ENCODE data around the gene CYTH1.

The CYTH1 gene

DNA sequence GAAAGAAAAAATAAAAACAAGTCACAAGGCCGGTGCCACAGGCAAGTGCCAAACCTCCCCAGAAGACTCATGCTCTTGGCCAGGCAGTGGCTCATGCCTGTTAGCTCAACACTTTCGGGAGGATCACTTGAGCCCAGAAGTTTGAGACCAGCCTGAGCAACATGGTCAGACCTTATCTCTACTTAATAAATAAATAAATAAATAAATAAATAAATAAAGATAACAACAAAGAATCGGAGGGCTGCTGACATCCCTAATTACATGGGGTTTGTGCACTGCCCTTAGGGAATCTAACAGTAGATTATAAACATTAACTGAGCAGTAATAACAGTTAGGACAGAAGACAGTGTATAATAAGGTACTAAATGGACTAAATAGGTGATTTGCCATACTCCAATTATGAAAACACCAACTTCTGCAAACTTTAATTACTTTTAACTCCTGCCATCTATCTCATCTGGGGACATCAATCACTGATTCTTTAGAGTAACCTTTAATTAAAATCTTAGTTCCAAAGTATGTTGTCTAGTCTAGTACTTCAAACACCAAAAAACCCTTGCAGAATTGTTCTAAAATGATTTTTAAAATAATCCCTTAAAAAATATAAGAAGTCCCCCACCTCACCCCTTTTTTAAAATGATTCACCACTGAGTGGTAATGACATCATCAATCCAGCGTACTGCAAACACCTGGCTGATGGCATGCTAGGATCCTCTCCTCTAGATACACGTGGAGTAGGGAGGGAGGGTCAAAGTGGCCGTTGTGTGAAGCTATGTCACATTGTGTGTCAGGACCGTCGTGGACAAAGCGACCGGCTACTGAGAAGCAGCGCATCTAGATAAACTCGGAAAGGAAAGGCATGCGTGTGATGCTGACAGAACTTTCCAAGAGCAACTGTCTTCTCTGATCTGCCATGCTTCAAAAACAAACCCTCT, 28.5 kb downstream of the CYTH1 start (continued):
- TF ChIP-seq, protein P1, sequence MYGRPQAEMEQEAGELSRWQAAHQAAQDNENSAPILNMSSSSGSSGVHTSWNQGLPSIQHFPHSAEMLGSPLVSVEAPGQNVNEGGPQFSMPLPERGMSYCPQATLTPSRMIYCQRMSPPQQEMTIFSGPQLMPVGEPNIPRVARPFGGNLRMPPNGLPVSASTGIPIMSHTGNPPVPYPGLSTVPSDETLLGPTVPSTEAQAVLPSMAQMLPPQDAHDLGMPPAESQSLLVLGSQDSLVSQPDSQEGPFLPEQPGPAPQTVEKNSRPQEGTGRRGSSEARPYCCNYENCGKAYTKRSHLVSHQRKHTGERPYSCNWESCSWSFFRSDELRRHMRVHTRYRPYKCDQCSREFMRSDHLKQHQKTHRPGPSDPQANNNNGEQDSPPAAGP (tag by site-specific recombination; IDR thresholded peaks at IDR 0.05): no peak
- TF ChIP-seq ZNF292 (tag by site-specific recombination; IDR thresholded peaks at IDR 0.05; ENCODE audit: borderline replicate concordance, low read depth): 0 out of 2 replicates have a peak, but pooled peaks have one; percentile 10

DNA sequence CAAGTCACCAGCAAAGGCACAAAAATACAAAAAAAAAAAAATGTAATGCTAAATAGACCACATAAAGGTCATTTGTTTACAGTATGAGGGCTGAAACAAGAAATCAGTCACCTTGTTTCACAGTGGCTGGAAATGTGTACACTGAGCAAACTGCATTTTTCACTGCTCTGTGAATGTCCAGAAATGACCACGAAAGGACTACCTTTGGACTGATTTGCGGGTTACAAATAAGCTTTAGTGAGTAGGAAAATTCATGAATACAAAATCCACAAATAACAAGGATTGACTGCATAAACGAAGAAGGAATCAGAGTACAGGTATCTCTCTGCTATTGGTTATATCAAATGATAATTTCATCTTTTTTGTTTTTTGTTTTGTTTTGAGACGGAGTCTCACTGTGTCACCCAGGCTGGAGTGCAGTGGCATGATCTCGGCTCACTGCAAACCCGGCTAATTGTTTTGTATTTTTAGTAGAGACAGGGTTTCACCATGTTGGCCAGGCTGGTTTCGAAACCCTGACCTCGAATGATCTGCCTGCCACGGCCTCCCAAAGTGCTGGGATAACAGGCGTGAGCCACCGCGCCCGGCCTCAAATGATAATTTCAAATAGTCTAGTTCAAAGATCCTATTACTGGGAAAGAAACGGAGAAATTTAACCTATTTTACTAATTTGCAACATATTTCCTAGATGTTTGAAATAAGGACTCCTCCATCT, 30.5 kb downstream of the CYTH1 start:
- Histone ChIP-seq H3K27ac (ENCODE audit: extremely low read depth, low read depth, low read length) (no peak overlapping the region), H3K4me1 (ENCODE audit: control insufficient read depth, insufficient read depth, low read length) (peaks cover 7% of the 10 kb centered on the region), H3K4me3 (ENCODE audit: low read depth, low read length) (no peak overlapping the region), H3K36me3 (ENCODE audit: control insufficient read depth in 2 of 2, insufficient read depth in 1 of 2, low read length in 2 of 2) (no peaks in the 10 kb centered on the region), H3K9me3 (ENCODE audit: control insufficient read depth, insufficient read depth, low read depth, low read length) (no peaks in the 10 kb centered on the region)
- ChIA-PET CTCF (interaction anchor here (1.4 kb wide), 1 partner anchor 43 kb away, joined by 5 read pairs; no protein-coding TSS in a partner anchor), POLR2A (interaction anchor here (0.7 kb wide), 1 partner anchor 18 kb away, joined by 4 read pairs; no protein-coding TSS in a partner anchor)
- TF ChIP-seq SP7 (tag by site-specific recombination; IDR thresholded peaks at IDR 0.05): no peak
- no peak for TF ChIP-seq KLF9 (tag by site-specific recombination; IDR thresholded peaks at IDR 0.05; ENCODE audit: low read depth)
- TF ChIP-seq, protein P2, sequence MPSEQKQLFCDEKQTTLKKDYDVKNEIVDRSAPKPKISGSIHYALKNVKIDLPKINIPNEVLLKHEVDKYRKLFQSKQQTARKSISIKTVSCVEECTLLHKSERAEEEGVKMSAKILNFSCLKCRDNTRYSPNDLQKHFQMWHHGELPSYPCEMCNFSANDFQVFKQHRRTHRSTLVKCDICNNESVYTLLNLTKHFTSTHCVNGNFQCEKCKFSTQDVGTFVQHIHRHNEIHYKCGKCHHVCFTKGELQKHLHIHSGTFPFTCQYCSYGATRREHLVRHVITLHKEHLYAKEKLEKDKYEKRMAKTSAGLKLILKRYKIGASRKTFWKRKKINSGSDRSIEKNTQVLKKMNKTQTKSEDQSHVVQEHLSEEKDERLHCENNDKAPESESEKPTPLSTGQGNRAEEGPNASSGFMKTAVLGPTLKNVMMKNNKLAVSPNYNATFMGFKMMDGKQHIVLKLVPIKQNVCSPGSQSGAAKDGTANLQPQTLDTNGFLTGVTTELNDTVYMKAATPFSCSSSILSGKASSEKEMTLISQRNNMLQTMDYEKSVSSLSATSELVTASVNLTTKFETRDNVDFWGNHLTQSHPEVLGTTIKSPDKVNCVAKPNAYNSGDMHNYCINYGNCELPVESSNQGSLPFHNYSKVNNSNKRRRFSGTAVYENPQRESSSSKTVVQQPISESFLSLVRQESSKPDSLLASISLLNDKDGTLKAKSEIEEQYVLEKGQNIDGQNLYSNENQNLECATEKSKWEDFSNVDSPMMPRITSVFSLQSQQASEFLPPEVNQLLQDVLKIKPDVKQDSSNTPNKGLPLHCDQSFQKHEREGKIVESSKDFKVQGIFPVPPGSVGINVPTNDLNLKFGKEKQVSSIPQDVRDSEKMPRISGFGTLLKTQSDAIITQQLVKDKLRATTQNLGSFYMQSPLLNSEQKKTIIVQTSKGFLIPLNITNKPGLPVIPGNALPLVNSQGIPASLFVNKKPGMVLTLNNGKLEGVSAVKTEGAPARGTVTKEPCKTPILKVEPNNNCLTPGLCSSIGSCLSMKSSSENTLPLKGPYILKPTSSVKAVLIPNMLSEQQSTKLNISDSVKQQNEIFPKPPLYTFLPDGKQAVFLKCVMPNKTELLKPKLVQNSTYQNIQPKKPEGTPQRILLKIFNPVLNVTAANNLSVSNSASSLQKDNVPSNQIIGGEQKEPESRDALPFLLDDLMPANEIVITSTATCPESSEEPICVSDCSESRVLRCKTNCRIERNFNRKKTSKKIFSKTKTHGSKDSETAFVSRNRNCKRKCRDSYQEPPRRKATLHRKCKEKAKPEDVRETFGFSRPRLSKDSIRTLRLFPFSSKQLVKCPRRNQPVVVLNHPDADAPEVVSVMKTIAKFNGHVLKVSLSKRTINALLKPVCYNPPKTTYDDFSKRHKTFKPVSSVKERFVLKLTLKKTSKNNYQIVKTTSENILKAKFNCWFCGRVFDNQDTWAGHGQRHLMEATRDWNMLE (tag by site-specific recombination; conservative IDR thresholded peaks at IDR 0.05; ENCODE audit: low read depth): no peak
- no peak for TF ChIP-seq ZNF426 (tag by site-specific recombination; IDR thresholded peaks at IDR 0.05)
- TF ChIP-seq, protein P3, sequence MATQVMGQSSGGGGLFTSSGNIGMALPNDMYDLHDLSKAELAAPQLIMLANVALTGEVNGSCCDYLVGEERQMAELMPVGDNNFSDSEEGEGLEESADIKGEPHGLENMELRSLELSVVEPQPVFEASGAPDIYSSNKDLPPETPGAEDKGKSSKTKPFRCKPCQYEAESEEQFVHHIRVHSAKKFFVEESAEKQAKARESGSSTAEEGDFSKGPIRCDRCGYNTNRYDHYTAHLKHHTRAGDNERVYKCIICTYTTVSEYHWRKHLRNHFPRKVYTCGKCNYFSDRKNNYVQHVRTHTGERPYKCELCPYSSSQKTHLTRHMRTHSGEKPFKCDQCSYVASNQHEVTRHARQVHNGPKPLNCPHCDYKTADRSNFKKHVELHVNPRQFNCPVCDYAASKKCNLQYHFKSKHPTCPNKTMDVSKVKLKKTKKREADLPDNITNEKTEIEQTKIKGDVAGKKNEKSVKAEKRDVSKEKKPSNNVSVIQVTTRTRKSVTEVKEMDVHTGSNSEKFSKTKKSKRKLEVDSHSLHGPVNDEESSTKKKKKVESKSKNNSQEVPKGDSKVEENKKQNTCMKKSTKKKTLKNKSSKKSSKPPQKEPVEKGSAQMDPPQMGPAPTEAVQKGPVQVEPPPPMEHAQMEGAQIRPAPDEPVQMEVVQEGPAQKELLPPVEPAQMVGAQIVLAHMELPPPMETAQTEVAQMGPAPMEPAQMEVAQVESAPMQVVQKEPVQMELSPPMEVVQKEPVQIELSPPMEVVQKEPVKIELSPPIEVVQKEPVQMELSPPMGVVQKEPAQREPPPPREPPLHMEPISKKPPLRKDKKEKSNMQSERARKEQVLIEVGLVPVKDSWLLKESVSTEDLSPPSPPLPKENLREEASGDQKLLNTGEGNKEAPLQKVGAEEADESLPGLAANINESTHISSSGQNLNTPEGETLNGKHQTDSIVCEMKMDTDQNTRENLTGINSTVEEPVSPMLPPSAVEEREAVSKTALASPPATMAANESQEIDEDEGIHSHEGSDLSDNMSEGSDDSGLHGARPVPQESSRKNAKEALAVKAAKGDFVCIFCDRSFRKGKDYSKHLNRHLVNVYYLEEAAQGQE (tag by site-specific recombination; IDR thresholded peaks at IDR 0.05): no peak
- TF ChIP-seq ZNF837 (tag by site-specific recombination; IDR thresholded peaks at IDR 0.05): no peak
- TF ChIP-seq ZBTB20 (tag by site-specific recombination; IDR thresholded peaks at IDR 0.05): no peak
- TF ChIP-seq RBAK (tag by site-specific recombination; IDR thresholded peaks at IDR 0.05): no peak
- no peak for TF ChIP-seq ZNF747 (tag by site-specific recombination; IDR thresholded peaks at IDR 0.05)
- TF ChIP-seq ZNF302 (tag by site-specific recombination; IDR thresholded peaks at IDR 0.05; ENCODE audit: low read depth): no peak
- no peak for TF ChIP-seq YY1 (tag by site-specific recombination; IDR thresholded peaks at IDR 0.05)
- TF ChIP-seq, protein P4, sequence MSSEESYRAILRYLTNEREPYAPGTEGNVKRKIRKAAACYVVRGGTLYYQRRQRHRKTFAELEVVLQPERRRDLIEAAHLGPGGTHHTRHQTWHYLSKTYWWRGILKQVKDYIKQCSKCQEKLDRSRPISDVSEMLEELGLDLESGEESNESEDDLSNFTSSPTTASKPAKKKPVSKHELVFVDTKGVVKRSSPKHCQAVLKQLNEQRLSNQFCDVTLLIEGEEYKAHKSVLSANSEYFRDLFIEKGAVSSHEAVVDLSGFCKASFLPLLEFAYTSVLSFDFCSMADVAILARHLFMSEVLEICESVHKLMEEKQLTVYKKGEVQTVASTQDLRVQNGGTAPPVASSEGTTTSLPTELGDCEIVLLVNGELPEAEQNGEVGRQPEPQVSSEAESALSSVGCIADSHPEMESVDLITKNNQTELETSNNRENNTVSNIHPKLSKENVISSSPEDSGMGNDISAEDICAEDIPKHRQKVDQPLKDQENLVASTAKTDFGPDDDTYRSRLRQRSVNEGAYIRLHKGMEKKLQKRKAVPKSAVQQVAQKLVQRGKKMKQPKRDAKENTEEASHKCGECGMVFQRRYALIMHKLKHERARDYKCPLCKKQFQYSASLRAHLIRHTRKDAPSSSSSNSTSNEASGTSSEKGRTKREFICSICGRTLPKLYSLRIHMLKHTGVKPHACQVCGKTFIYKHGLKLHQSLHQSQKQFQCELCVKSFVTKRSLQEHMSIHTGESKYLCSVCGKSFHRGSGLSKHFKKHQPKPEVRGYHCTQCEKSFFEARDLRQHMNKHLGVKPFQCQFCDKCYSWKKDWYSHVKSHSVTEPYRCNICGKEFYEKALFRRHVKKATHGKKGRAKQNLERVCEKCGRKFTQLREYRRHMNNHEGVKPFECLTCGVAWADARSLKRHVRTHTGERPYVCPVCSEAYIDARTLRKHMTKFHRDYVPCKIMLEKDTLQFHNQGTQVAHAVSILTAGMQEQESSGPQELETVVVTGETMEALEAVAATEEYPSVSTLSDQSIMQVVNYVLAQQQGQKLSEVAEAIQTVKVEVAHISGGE (tag by site-specific recombination; conservative IDR thresholded peaks at IDR 0.05; ENCODE audit: low read depth): no peak
- no peak for TF ChIP-seq ZNF510 (tag by site-specific recombination; IDR thresholded peaks at IDR 0.05; ENCODE audit: insufficient replicate concordance)
- no peak for TF ChIP-seq WT1 (tag by site-specific recombination; IDR thresholded peaks at IDR 0.05)
- no peak for TF ChIP-seq KLF7 (tag by site-specific recombination; IDR thresholded peaks at IDR 0.05; ENCODE audit: borderline replicate concordance)
- TF ChIP-seq OSR2 (tag by site-specific recombination; IDR thresholded peaks at IDR 0.05): no peak
- no peak for TF ChIP-seq ZNF16 (tag by site-specific recombination; IDR thresholded peaks at IDR 0.05; ENCODE audit: low read depth)

Data from HEK293 (cell line).